HG03060 (cell line): ENCODE data around the gene NKD2.

Experiments
- ATAC-seq: cut with Tn5 transposase; IDR thresholded peaks from one replicate; pipeline ENCODE4 v1.9.1; 2021; ENCODE audit warnings: low read depth, moderate number of reproducible peaks; ENCODE audit not compliant: unreplicated experiment

Gene NKD2

DNA sequence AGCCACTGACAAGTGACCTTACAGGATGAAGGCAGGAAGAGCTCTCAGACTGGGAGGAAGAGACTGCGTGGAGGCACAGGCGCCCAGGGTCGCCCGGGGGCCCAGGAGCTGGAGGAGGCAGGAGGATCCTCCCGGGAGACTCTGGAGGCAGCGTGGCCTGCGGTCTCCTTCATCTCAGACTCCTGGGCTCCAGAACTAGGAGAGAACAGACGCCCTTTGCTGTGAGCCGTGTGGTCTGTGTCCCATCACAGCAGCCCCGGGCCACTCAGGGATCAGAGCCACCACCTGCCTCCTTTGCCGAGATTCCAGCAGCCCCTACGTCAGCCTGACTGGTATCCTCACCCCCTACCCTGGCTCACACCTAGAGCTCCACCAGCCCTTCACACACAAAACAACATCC, 58.1 kb downstream of the NKD2 start:
- no peak for ATAC-seq

DNA sequence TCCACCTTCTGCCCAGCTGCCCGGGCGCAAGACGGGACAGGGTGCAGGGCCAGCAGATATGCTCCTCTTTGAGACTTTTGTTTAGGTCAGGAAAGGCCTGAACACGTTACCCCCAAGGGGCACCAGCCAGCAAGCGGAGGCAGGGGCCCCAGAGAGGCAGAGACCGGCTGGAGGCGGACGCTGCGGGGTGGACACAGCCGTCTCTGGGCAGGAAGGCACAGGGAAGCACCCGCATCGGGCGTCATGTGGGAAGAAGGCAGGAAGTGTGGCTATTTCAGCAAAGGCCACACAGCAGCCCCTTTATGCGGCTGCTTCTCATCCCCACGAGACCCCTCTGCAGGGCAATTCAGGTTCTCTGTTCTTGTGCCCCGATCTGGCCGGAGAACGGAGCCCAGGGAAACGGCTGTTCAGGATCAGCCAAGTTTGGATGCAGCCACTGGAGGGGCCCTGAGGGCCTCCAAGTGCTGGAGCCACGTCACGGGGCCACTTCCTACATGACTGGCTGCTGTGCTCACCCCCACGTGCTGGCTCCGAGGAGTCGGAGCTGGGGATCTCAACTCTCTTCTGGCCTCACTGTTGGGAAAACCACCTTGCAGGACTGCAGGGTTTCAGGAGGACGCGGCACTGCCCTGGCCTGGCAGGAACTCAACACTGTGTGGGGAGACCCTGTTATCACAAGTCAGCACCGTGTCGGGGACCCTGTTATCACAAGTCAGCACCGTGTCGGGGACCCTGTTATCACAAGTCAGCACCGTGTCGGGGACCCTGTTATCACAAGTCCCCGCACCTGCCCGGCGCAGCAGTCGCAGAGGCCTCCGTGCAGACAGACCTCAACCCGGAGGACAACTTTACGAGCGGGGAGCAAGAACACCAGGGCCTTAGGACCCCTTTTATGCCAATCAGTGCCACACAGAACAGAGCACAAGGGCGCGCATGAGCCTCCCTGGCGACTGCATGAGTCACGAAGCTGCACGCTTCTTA, 58.8 kb downstream of the NKD2 start:
- no peak for ATAC-seq

DNA sequence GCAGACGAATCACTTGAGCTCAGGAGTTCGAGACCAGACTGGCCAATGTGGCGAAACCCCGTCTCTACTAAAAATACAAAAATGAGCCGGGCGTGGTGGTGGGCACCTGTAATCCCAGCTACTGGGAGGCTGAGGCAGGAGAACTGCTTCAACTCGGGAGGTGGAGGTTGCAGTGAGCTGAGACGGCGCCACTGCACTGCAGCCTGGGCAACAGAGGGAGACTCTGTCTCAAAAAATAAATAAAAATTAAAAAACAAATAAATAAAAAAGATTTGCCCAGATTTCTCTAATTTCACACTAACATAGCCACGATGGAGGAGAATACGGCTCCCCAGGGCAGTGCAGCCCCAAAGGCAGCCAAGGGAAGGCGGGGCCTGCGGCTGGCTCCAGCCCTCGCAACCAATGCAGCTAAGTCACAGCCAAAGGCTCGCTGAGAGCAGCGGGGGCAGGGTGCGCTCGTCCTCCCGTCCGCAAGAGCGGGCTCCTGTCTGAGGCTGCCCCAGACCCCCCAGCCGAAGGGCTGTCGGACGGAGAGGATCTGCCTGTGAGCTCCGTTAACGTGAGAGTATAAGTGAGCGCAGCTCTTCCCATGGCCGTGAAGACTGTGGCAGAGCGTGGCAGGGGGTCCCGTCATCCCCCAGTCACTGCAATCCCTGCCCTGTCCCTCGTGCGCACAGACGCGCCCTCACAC, 59.7 kb downstream of the NKD2 start:
- no peak for ATAC-seq

DNA sequence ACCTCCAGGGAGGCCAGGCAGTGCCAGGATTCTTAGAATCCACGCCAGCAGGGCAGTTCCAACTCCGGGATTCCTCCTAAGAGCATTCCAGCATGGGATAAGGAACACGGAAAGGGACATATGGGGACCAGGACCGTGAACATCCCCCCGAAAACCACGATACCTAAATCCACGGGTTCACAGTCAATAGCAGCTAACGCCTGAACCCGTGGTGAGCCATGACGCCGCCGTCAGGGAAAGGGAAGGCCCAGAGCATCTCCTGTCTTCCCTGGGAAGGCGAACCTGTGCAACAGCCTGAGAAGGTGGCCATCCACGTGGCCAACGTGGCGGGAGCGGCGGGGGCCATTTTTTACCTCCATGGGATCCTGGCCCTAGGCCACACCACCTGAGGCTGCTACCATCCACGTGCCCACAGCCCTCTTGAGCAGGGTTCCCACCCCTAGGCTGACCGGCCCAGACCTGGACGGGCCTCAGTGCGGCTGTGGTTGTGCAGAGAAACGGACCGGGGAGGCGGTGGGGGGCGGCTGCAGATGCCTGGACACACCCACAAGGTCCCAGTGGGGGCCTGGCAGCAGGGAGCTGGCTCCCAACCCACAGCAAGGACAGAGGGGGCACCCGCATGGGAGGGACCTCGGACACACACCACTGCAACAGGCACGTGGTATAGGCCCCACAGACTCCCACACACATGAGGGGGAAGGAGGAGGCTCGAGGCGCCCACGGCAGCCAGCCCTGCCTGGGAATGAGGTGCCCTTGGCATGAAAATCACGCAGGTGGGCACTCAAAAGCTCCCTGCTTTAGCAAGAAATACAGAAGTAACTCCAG, 60.5 kb downstream of the NKD2 start:
- ATAC-seq: no peak

DNA sequence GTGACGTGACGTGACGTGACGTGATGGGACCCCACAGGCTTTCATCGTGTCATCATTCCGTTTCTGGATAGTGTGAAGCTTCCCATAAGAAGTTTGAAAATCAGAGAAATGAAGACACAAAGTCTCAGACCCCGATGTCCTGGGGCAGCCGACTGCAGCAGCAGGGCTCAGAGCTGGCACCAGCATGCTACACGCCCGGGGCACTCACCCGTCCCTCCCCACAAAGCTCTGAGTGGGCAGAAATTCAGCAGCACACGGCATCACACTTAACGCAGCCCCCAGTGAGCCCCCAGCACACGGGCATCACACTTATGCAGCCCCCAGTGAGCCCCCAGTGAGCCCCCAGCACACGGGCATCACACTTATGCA, 61.1 kb downstream of the NKD2 start:
- ATAC-seq: no peak

DNA sequence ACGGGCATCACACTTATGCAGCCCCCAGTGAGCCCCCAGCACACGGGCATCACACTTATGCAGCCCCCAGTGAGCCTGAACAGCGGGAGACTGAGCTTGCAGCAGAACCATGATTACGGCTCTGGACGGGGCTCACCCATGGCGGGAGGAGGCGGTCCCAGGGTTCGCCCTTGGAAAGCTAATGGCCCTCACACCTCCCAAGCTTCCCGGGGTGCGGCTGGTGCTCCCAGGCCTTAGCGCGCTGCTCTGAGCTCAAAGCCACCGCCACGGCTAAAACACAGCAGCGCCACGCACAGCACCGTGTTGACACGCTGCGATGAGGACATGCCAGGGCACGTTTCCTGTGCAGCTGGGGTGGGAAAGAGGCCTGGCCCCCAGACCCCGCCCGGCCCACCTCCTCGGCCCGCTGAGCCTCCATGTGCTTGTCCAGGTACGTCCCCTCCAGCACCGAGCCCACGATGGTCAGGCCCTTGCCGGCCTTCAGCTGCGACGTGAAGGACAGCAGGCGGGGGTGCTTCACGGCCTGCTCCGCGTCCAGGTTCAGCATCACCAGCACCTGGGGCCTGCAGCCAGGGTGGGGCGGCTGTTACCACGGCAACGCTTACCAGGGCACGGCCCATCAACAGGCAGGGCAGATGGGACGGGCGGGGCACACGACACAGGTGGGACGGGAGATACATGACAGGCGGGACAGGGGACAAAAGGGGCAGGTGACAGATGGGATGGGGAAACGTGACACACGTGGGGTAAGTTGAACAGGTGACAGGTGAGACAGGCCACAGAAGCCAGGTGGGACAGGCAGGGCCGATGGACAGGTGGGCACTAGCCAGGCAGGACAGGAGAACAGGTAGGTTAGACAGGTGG, 64.9 kb downstream of the NKD2 start:
- ATAC-seq: no peak

DNA sequence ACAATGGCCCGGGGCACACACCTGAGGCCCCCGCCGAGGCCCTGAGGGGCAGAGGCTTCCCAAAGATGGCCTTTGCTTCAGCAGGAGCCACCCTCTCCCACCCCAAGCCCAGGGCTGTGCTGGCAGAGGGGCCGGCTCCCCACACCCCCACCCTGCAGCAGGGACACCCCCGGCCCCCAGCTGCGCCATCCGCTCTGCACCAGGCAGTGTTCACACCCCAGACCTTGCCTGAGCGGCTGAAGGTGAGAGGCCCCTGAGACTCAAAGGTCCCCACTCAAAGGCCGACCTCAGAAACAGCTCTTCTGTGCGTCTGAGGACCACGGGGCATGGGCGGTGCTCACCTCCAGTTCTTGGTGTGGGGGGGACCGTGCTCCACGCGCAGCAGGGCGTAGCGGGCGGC, 65.6 kb downstream of the NKD2 start:
- no peak for ATAC-seq

DNA sequence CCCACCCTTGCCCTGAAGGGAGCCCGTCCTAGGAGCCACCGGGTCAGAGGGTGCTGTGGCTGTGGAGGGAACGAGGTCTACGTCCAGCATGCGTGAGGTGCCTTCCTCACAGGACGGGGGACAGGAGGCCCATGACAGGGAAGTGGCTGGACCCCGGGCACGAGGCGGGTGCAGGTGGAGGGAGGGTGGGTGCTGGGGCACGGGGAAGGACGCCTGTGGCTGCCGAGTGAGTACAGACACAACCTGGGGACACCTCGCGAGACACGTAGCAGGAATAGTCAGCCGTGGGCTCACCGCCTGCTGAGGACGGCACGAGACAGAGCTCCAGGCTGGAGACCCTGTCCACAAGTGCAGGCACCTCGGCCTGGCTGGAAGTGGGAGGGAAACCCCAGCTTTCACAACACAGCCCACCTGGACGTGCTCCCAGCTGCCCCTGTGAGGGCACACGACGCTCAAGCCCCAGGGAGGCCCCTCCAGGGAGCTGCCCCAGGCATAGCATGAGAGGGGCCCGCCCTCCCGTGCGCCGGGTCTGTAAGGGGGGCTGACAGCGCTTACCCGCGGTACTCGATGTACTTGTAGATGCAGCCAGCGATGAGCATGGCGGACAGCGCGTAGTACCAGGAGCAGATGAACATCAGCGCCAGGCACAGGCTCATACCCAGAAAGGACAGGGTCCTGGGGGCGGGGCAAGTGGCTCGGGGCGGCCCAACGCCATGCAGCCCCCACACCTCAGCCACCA, 66.4 kb downstream of the NKD2 start:
- no peak for ATAC-seq

DNA sequence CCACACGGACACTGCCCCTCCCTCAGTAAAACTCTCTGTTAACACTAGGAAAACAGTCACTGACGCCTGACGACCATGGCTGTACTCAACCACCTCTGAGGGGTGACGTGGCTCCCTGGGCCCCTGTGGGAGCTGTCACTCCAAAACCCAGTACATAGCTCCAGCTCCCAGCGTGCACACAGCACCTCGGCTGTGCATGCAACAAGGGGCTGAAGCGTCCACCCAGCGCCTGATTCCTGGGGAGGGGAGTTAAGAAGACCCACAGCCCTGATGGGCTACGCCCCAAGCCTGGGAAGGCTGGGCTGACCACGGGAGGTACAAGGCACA, 66.9 kb downstream of the NKD2 start:
- no peak for ATAC-seq

DNA sequence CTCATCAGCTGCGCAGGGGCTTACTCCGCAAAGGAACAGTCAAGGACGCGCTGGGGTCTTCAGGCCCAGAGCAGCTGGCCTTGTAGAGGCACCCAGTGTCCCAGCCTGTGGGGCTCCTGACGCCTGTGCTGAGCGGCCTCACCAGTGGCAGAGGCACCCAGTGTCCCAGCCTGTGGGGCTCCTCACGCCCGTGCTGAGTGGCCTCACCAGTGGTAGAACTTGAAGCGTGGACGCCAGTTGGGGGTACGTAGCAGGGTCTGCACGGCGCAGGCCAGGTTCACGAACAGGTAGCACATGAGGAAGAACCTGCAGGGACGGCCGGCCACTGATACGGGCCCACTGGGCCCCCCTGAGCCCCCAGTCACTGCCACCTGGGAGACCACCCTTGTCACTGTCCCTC, 67.3 kb downstream of the NKD2 start:
- no peak for ATAC-seq

DNA sequence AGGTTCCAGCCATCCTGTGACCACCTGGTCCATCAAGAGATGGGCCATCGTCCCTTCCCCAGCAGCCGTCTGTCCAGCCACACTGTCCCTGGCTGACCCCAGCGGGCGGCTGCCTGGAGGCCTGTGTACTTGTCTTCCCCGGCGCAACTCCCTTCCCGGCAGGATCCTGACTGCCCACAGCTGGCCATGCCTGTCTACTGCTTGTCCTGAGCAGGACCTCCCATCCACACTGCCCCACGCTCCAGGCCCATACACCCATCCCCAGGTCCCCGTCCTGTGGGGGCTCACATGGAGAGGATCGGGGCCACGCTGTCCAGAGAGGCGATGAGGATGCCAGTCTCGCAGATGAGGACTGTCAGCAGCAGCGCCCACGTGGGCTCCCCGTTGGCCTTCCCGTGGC, 67.8 kb downstream of the NKD2 start:
- no peak for ATAC-seq

DNA sequence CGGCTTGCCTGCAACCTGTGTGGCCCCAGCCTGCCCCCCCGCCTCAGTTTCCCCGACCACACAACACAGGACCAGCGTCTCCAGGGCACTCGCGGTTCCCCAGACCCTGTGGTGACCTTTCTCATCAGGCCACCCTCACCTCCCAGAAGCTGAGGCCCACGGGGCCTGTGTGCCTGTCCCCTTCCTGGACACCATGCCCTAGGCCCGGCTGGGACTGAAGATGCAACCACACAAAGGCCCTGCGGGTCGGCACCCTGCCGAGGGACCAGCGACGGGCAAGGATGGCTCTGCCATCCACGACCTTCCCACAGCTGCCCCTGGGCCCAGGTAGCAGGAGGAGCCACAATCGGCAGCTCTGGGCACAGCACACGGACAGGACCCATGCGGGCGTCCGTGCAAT, 68.4 kb downstream of the NKD2 start:
- no peak for ATAC-seq

DNA sequence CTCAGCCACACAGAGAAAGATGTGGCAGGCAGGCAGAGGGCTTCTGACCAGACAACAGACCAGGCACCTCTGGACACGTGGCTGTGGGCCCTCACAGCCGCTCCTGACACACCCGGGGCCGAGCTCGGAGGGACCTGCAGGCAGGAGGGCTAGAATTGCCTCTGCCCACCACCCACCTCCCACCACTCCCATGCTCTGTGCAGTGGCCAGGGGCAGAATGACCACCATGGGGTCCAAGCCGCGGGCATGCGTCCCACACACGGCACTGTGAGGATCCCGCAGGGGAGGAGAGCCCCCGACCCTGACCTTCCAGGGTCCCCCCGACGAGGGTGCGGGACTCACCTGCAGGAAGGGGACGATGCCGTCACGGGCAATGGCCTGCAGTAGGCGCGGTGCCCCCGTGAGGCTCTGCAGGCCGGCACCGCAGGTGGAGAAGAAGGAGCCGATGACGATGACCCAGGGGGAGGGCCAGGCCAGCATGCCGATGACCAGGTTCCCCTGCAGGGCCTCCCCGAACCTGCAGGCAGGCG, 69.0 kb downstream of the NKD2 start:
- no peak for ATAC-seq

DNA sequence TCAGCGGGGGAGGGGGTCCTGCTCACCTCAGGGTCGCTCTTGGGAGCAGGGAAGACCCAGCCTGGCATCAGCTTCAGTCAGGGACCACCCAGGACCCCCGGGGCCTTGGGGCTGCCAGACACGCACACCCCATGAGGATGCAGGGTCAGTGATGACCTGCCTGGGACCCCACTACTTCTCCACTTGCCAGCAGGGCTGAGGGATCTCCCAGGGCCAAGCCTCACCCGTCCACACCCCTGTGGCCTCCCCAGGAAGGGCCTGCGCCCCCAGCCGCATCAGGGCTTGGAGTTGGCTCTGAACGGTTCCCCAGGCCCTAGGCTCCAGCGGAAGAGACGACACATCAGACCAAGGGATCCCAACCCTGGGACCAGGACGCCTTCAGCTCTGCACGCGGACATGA, 69.6 kb downstream of the NKD2 start:
- no peak for ATAC-seq

DNA sequence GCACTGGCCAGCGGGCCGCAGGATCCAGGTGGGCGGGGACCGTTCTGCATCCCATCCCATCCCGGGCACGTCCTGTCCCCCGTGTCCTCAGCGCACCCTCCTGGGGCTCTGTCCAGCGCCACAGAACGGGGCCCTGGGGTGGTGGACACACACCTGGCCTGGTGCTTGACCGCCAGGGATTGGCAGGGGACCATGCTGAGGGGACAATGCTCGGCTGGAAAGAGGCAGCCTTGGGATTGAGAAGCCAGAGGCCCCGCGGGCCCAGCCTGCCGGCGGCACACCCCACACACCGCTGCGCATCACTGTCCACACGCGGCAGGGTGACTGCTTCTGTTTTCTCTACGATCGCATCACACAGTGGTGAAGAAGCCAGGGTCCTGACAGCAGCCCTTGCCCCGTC, 70.2 kb downstream of the NKD2 start:
- ATAC-seq: no peak

DNA sequence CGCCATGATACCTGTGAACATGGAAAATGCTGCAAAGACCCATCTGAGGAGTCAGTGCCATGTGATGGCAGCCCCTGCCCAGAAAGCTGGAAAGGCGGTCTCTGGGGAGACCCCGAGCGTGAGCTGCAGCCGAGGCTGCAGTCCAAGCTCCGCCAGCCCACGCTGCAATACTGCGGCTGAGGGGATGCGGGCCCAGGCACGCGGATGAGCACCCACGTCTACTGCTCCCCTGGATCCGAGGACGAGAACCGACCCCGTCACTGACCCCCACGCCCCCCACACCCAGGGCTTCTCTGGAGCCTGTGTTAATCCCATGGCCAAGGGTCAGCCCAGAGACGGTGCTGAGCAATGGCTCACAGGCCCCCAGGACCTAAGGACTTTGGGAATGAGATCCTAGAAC, 70.9 kb downstream of the NKD2 start:
- ATAC-seq: no peak

DNA sequence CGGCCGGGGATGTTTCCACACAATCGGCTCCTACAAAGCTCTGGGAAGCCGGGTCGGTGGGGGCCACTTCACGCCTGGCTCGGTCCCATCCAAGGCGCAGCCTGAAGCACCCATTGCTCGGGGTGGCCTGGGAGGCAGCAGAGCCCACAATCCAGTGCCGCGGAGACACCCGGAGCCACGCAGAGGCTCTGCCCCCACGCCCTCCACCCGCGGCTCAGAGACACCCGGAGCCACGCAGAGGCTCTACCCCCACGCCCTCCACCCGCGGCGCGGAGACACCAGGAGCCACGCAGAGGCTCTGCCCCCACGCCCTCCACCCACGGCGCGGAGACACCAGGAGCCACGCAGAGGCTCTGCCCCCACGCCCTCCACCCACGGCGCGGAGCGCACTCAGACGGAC, 71.4 kb downstream of the NKD2 start:
- no peak for ATAC-seq

DNA sequence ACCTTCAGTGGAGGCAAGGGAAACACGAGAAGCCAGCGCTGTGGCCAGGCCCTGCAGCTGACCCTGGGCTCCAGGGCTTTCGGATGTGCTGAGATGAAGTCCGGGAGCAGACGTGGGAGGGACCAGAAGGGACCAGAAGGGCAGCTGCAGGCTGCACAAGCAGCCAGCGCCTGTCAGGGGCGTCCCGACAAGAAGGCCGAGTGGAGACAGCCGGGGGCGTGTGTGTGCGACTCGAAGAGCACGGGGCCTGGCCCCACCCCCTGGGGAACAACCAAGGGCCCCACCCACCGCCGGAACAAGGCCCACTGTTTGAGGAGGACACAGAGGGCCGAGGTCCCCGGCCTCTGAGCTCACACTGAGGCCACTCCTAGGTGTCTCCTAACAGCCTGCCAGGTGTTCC, 71.8 kb downstream of the NKD2 start:
- ATAC-seq: no peak

DNA sequence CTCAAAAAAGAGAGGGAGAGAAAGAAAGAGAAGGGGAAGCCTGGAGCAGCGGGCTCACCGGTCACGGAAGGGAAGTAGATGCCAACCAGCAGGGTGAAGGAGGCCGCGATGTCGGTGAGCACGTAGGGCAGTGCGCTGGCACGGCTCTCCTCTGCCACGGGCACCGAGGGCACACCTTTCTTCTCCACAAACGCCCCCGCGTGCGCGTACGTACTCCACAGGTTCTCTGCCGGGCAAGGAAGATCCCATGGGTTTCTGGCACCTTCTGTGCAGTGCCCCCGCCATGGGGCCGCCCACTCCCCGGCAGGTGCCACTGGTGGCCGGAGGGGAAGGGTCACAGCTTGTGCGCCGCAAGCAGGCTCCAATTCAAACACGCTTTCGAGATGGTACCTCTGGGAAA, 72.9 kb downstream of the NKD2 start:
- ATAC-seq: no peak
